ENCODE results near the gene UGT1A1. TPM values are rescaled to one million over a fixed set of nuclear protein-coding genes. Genes with fewer than 3 reads are reported as not detected.

The UGT1A1 gene
- total RNA-seq, 1 donor from 2014 or later, result not detected

DNA sequence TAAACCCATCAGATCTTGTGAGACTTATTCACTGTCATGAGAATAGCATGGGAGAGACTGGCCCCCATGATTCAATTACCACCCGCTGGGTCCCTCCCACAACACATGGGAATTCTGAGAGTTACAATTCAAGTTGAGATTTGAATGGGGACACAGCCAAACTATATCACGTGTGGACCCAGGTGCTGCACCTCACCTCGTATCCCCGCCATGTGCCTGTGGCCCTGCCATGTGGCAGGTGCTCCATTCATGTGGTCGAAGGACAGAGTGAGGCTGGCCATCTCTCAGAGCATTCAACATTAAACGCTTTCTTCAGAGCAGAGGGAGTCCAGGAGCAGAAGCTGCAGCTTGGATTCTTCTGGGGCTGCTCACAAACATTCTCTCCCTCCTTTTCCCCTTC lies 50.3 kb downstream of the UGT1A1 start:
- H3K36me3 ChIP-seq, result no peaks in the 10 kb centered on the region
- TF ChIP-seq, protein P1, sequence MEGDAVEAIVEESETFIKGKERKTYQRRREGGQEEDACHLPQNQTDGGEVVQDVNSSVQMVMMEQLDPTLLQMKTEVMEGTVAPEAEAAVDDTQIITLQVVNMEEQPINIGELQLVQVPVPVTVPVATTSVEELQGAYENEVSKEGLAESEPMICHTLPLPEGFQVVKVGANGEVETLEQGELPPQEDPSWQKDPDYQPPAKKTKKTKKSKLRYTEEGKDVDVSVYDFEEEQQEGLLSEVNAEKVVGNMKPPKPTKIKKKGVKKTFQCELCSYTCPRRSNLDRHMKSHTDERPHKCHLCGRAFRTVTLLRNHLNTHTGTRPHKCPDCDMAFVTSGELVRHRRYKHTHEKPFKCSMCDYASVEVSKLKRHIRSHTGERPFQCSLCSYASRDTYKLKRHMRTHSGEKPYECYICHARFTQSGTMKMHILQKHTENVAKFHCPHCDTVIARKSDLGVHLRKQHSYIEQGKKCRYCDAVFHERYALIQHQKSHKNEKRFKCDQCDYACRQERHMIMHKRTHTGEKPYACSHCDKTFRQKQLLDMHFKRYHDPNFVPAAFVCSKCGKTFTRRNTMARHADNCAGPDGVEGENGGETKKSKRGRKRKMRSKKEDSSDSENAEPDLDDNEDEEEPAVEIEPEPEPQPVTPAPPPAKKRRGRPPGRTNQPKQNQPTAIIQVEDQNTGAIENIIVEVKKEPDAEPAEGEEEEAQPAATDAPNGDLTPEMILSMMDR (IDR thresholded peaks at IDR 0.05; ENCODE audit: borderline replicate concordance), result no peak
- intact Hi-C loops (cut with micrococcal nuclease), result no loop called here
- H3K4me3 ChIP-seq, result no peak overlapping the region
- H3K9me3 ChIP-seq (replicated peaks), result peaks cover 3% of the 10 kb centered on the region
- no peak for DNase-seq
- no peak overlapping the region for H3K27ac ChIP-seq (replicated peaks)
- peaks cover 51% of the 10 kb centered on the region for H3K27me3 ChIP-seq (ENCODE audit: low read depth)
- H3K4me1 ChIP-seq, result no peaks in the 10 kb centered on the region

DNA sequence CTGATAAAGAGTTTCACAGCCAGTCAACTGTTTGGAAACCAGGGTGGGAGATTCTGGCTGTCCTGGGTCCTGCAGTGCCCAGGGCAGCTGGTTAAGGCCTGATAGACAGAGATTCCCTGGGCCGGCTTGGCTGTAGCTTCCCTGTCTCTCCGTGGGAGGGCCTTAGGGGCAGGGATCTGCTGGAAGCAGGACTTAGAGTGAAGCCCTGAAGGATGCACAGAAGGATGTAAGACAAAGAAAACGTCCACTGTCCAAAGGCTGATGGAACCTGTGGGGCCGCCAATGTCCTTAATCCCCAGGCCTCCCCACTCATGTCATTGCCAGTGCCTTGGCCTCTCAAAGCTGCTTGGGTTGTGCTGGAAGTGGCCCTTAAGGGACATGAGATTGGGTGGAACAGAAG lies 51.0 kb downstream of the UGT1A1 start:
- TF ChIP-seq, protein P1 (IDR thresholded peaks at IDR 0.05; ENCODE audit: borderline replicate concordance), result no peak
- Histone ChIP-seq H3K9me3 (replicated peaks) (peaks cover 6% of the 10 kb centered on the region), H3K36me3 (no peaks in the 10 kb centered on the region), H3K27ac (replicated peaks) (no peak overlapping the region), H3K4me3 (no peak overlapping the region), H3K27me3 (ENCODE audit: low read depth) (peaks cover 51% of the 10 kb centered on the region), H3K4me1 (no peaks in the 10 kb centered on the region)
- intact Hi-C loops (cut with micrococcal nuclease), result no loop called here
- DNase-seq, result no peak

DNA sequence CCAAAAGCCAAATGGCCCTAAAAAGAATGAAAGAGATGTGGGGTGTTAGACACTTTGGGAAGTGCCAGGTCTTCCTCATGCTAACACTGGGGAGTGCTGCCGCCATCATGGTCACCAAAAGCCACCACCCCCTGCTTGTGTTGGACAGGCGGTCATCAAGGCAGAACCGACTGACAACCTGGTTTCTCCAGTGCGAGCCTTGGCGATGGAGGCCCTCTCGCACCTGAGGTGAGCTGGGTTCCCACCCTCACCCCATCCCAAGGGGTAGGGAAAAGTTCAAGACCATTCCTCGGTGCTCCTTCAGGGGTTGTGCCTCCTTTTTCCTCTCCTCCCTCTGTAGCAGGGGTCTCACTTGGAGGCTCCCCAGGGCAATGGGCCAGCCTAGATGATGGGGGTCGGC lies 51.7 kb downstream of the UGT1A1 start:
- TF ChIP-seq, protein P1 (IDR thresholded peaks at IDR 0.05; ENCODE audit: borderline replicate concordance), result no peak
- H3K9me3 ChIP-seq (replicated peaks), result peaks cover 11% of the 10 kb centered on the region
- H3K27ac ChIP-seq (replicated peaks), result no peak overlapping the region
- no peak for DNase-seq
- H3K27me3 ChIP-seq (ENCODE audit: low read depth), result peaks cover 51% of the 10 kb centered on the region
- no peaks in the 10 kb centered on the region for H3K36me3 ChIP-seq
- H3K4me1 ChIP-seq, result no peaks in the 10 kb centered on the region
- no peak overlapping the region for H3K4me3 ChIP-seq
- intact Hi-C loops (cut with micrococcal nuclease), result no loop called here

DNA sequence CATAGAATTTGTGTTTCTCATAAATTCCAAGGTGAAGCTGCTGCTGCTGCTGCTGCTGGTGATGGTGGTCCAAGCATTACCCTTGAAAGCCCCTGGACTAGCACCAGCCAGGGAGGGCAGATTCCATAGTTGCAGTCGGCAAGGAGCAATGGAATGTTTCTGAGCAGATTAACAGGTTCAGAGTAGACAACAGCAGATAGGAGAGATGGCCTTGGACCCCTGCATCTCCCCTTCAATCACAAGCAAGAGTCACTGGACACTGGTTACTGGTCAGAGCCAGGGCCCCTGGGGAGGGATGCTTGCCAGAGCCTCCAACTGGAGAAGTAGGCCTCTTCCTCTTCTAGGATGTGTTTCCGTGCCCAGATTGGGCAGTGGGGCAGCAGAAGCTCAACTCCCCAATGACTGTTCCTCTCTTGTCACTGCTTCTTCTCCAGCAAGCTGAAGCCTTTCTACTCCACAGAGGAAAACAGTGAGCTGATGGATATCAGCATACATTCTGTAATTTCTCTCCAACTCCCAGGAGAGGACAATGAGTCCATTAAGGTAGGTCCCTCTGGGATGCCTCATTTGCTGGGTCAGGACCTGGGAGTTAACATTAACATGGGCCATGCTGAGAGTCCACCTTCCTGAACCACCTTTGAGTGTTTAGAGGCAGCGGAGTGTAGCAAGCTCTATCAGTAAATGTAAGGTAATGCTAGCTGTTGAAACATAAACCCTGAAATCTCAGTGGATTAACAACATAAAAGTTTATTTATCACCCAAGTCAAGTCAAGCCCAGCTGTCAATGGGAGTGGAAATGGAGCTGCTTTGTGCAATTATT lies 53.4 kb downstream of the UGT1A1 start:
- TF ChIP-seq, protein P1 (IDR thresholded peaks at IDR 0.05; ENCODE audit: borderline replicate concordance), result no peak
- no peak for DNase-seq
- Histone ChIP-seq H3K36me3 (no peaks in the 10 kb centered on the region), H3K4me3 (no peak overlapping the region), H3K4me1 (no peaks in the 10 kb centered on the region), H3K27ac (replicated peaks) (no peak overlapping the region), H3K9me3 (replicated peaks) (peaks cover 11% of the 10 kb centered on the region), H3K27me3 (ENCODE audit: low read depth) (peaks cover 41% of the 10 kb centered on the region)
- intact Hi-C loops (cut with micrococcal nuclease), result no loop called here

DNA sequence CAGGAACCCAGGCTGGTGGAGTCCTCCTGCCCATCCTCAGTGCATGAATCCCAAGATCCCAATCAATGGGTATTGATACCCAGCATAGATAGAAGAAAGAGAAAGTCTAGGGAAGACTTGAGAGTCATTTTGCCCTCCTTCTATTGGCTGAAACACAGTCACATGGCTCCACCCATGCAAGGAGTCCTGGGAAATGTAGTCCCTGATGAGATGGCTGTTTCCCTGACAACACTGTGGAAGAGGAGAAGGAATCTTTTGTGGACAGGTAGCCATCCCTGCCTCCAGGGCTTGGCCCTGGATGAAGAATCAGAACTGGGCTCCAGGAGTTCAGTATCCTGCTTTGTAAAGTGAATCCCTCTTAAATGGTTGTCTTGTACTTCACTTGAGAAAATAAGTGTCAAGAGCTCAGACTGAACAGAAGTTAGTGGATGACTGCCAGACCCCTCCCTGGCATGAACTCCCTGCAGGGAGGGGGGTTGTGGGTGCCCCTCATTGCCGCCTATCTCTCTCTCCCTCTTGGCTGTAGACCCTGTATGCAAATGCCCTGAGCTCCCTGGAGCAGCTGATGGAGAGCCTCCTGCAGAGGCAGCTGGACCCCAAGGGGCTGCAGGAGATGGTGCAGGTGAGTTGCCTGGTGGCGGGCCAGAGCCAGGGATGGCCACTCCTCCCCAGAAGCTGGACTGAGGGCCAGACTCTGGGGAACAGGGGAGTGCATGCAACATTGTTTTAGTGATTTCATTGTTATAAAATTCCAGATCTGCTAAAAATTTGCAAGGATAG lies 54.2 kb downstream of the UGT1A1 start:
- intact Hi-C loops (cut with micrococcal nuclease), result no loop called here

More for the DNA sequence above, 54.2 kb downstream of the UGT1A1 start:
- peaks cover 40% of the 10 kb centered on the region for H3K27me3 ChIP-seq (ENCODE audit: low read depth)
- H3K36me3 ChIP-seq, result no peaks in the 10 kb centered on the region
- no peak overlapping the region for H3K4me3 ChIP-seq
- DNase-seq, result no peak
- H3K4me1 ChIP-seq, result no peaks in the 10 kb centered on the region
- TF ChIP-seq, protein P1 (IDR thresholded peaks at IDR 0.05; ENCODE audit: borderline replicate concordance), result no peak
- H3K27ac ChIP-seq (replicated peaks), result no peak overlapping the region
- H3K9me3 ChIP-seq (replicated peaks), result peaks cover 11% of the 10 kb centered on the region

All from left ventricle myocardium inferior (tissue), 1 donor.